ENCODE data around the gene IGSF10.

GRCh38 chr3:151434151-151434890, 26.5 kb downstream of the IGSF10 start:
- TF ChIP-seq, protein P1, sequence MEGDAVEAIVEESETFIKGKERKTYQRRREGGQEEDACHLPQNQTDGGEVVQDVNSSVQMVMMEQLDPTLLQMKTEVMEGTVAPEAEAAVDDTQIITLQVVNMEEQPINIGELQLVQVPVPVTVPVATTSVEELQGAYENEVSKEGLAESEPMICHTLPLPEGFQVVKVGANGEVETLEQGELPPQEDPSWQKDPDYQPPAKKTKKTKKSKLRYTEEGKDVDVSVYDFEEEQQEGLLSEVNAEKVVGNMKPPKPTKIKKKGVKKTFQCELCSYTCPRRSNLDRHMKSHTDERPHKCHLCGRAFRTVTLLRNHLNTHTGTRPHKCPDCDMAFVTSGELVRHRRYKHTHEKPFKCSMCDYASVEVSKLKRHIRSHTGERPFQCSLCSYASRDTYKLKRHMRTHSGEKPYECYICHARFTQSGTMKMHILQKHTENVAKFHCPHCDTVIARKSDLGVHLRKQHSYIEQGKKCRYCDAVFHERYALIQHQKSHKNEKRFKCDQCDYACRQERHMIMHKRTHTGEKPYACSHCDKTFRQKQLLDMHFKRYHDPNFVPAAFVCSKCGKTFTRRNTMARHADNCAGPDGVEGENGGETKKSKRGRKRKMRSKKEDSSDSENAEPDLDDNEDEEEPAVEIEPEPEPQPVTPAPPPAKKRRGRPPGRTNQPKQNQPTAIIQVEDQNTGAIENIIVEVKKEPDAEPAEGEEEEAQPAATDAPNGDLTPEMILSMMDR (IDR thresholded peaks at IDR 0.05), result no peak
- no peak for TF ChIP-seq POLR2A (IDR thresholded peaks at IDR 0.05)

Measured in uterus (tissue), 2 donors.